ENCODE results near the gene HSP90B1. TPM values are rescaled to one million over a fixed set of nuclear protein-coding genes. Genes with fewer than 3 reads are reported as not detected.

HSP90B1 gene
- total RNA-seq, 1 experiment from 2014 or later: 970 TPM

- BruUV-seq (replicated peaks): no TSS peak
- TF ChIP-seq EZH2 (IDR thresholded peaks at IDR 0.05; ENCODE audit: borderline replicate concordance, low read depth, low read length, poor library complexity, severe bottlenecking): no peak
- TF ChIP-seq CTCF (conservative IDR thresholded peaks at IDR 0.05; ENCODE audit: low read depth, low read length): no peak
- Histone ChIP-seq H3K4me1 (ENCODE audit: insufficient read depth, low read length, poor library complexity, severe bottlenecking) (peaks cover 16% of the 10 kb centered on the region), H3K27ac (ENCODE audit: low read depth, low read length, poor library complexity, severe bottlenecking) (no peak overlapping the region), H3K4me3 (ENCODE audit: low read depth, low read length, poor library complexity, severe bottlenecking) (no peak overlapping the region), H3K27me3 (replicated peaks; ENCODE audit: insufficient read depth, low read depth, low read length, poor library complexity) (no peaks in the 10 kb centered on the region), H3K36me3 (ENCODE audit: insufficient read depth, low read length, poor library complexity, severe bottlenecking) (no peaks in the 10 kb centered on the region), H3K9me3 (ENCODE audit: low read depth, low read length, poor library complexity, severe bottlenecking) (no peaks in the 10 kb centered on the region)
- POLR2A ChIA-PET (ENCODE audit: low non-redundant PET): no interaction called here
- CTCF ChIA-PET: no interaction called here
- intact Hi-C loops (cut with micrococcal nuclease; ENCODE audit: unreplicated experiment): no loop called here
- peak; percentile 89 for DNase-seq (ENCODE audit: low spot score)
Observed at GRCh38 chr12:103924761-103925641, 5.2 kb upstream of the HSP90B1 start.

- POLR2A ChIA-PET (ENCODE audit: low non-redundant PET): no interaction called here
- no peak for TF ChIP-seq EZH2 (IDR thresholded peaks at IDR 0.05; ENCODE audit: borderline replicate concordance, low read depth, low read length, poor library complexity, severe bottlenecking)
- no peak for TF ChIP-seq CTCF (conservative IDR thresholded peaks at IDR 0.05; ENCODE audit: low read depth, low read length)
- Histone ChIP-seq H3K36me3 (ENCODE audit: insufficient read depth, low read length, poor library complexity, severe bottlenecking) (peaks cover 21% of the 10 kb centered on the region), H3K27ac (ENCODE audit: low read depth, low read length, poor library complexity, severe bottlenecking) (peak overlapping the region; percentile 96), H3K27me3 (replicated peaks; ENCODE audit: insufficient read depth, low read depth, low read length, poor library complexity) (no peaks in the 10 kb centered on the region), H3K4me3 (ENCODE audit: low read depth, low read length, poor library complexity, severe bottlenecking) (peak overlapping the region; percentile 83), H3K9me3 (ENCODE audit: low read depth, low read length, poor library complexity, severe bottlenecking) (no peaks in the 10 kb centered on the region), H3K4me1 (ENCODE audit: insufficient read depth, low read length, poor library complexity, severe bottlenecking) (peaks cover 32% of the 10 kb centered on the region)
- intact Hi-C loops (cut with micrococcal nuclease; ENCODE audit: unreplicated experiment): no loop called here
- DNase-seq (ENCODE audit: low spot score): no peak
- BruUV-seq (replicated peaks): no TSS peak
- CTCF ChIA-PET: no interaction called here
Observed at GRCh38 chr12:103928682-103929045, 1.5 kb upstream of the HSP90B1 start.

- CTCF ChIA-PET: no interaction called here
- Histone ChIP-seq H3K27me3 (replicated peaks; ENCODE audit: insufficient read depth, low read depth, low read length, poor library complexity) (no peaks in the 10 kb centered on the region), H3K4me3 (ENCODE audit: low read depth, low read length, poor library complexity, severe bottlenecking) (peak overlapping the region; percentile 83), H3K36me3 (ENCODE audit: insufficient read depth, low read length, poor library complexity, severe bottlenecking) (peaks cover 27% of the 10 kb centered on the region), H3K9me3 (ENCODE audit: low read depth, low read length, poor library complexity, severe bottlenecking) (no peaks in the 10 kb centered on the region), H3K27ac (ENCODE audit: low read depth, low read length, poor library complexity, severe bottlenecking) (peak overlapping the region; percentile 96), H3K4me1 (ENCODE audit: insufficient read depth, low read length, poor library complexity, severe bottlenecking) (peaks cover 33% of the 10 kb centered on the region)
- TSS peak; percentile 84 for BruUV-seq (replicated peaks)
- TF ChIP-seq CTCF (conservative IDR thresholded peaks at IDR 0.05; ENCODE audit: low read depth, low read length) (no peak), EZH2 (IDR thresholded peaks at IDR 0.05; ENCODE audit: borderline replicate concordance, low read depth, low read length, poor library complexity, severe bottlenecking) (no peak)
- DNase-seq (ENCODE audit: low spot score): peak; percentile 95
- intact Hi-C loops (cut with micrococcal nuclease; ENCODE audit: unreplicated experiment): no loop called here
- POLR2A ChIA-PET (ENCODE audit: low non-redundant PET): interaction anchor here (0.5 to 1.0 kb wide), 5 partner anchors 21 to 208 kb away, joined by 3 to 6 read pairs (median 4); partner anchors contain the start of genes NFYB and TDG
Observed at GRCh38 chr12:103929046-103929783, 995 bp upstream of the HSP90B1 start.

Measured in A673 (cell line).